ENCODE results near the gene ENHO. TPM values are rescaled to one million over a fixed set of nuclear protein-coding genes. Genes with fewer than 3 reads are reported as not detected.

Gene ENHO
- total and polyA plus RNA-seq, 2 of the 8 experiments (the other 6 are each of a cell fraction or from before 2014, with no cell fraction given), result 12.2 to 49.4 TPM

DNA sequence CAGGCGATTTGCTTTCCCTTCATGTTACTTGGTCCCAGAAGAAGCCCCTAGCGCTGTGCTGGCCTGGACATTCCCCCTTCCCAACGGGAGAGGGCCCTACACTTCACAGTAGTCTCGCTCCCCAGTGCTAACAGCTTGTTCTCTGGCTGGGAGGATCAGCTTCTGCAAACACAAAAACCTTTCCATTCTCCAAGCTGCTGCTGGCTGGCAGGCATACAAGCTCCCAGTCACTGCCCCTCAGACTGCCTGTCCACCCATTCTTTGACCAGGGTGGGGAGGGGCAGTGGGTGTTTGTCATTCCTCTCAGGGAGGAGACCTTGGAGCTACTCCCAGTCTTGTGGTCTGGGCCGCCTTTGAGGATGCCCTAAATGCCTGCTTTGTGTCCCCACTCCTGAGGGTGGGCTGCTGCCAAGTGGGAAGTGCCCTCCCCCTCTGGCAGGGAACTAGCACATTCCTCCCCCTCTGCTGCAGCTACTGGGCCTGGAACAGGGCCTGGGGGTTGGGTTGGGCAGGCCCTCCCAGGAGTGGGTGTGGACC lies 20.8 kb downstream of the ENHO start:
- H4K91ac ChIP-seq (replicated peaks; ENCODE audit: insufficient read length, low read length), result no peak overlapping the region
- DNase-seq (ENCODE audit: low read depth in 1 of 2, low spot score in 2 of 2), result no peak
- 57% methylated on average over 4 of the region's 5 CpGs; no CpG with 5 or more reads in 1 of the 2 experiments for WGBS, 2 experiments (ENCODE audit: extremely low coverage in 1 of 2, insufficient coverage in 1 of 2, insufficient read length in 1 of 2, insufficient replicate concordance in 2 of 2, low coverage in 1 of 2, low lambda C conversion rate in 2 of 2, missing lambda C conversion rate in 1 of 2)
- no peak overlapping the region for H4K8ac ChIP-seq (ENCODE audit: extremely low read depth, insufficient read depth, low read length)
- H3K36me3 ChIP-seq (ENCODE audit: control insufficient read depth in 2 of 4, insufficient read depth in 4 of 4, low read length in 3 of 4), result no peaks in the 10 kb centered on the region
- no peaks in the 10 kb centered on the region for H4K20me1 ChIP-seq (replicated peaks in 1 of 2; ENCODE audit: control insufficient read depth in 1 of 2, insufficient read depth in 2 of 2, low read length in 2 of 2)
- H4K5ac ChIP-seq (ENCODE audit: insufficient read length, low read depth, low read length), result no peak overlapping the region
- H3K4ac ChIP-seq (replicated peaks; ENCODE audit: insufficient read length, low read depth, low read length), result no peak overlapping the region
- H3K79me1 ChIP-seq (ENCODE audit: low read depth, low read length), result no peaks in the 10 kb centered on the region
- H2BK120ac ChIP-seq (replicated peaks; ENCODE audit: low read depth, low read length), result no peak overlapping the region
- CTCF ChIA-PET (ENCODE audit: partially characterized antibody), result interaction anchor here (1.1 to 8.8 kb wide), 30 partner anchors 10 to 145 kb away, joined by 3 to 114 read pairs (median 12); partner anchors contain the start of genes DCTN3, DNAI1, ENHO and FAM219A
- no peak overlapping the region for H3K4me3 ChIP-seq (ENCODE audit: extremely low read depth in 1 of 4, insufficient read depth in 2 of 4, low read depth in 3 of 4, low read length in 4 of 4)
- no peaks in the 10 kb centered on the region for H3K23me2 ChIP-seq (ENCODE audit: low read depth, low read length)
- no peak overlapping the region for H2AK5ac ChIP-seq (ENCODE audit: low read depth, low read length)
- H3K18ac ChIP-seq (ENCODE audit: extremely low read depth, low read length), result no peak overlapping the region
- no peak overlapping the region for H2BK12ac ChIP-seq (ENCODE audit: low read depth, low read length)
- no peak overlapping the region for H2BK20ac ChIP-seq (ENCODE audit: low read length)
- H3K27me3 ChIP-seq (replicated peaks in 1 of 4; ENCODE audit: control insufficient read depth in 3 of 4, extremely low read depth in 1 of 4, insufficient read depth in 3 of 4, low read length in 3 of 4), result no peaks in the 10 kb centered on the region
- H2AFZ ChIP-seq (ENCODE audit: low read length), result no peak overlapping the region
- H3K9ac ChIP-seq (replicated peaks in 1 of 4; ENCODE audit: extremely low read depth in 1 of 4, low read depth in 3 of 4, low read length in 3 of 4), result no peak overlapping the region
- H2BK15ac ChIP-seq (ENCODE audit: low read length), result no peak overlapping the region
- H2BK5ac ChIP-seq (ENCODE audit: low read depth, low read length), result no peak overlapping the region
- no peaks in the 10 kb centered on the region for H3K79me2 ChIP-seq (ENCODE audit: control insufficient read depth in 1 of 2, insufficient read depth in 2 of 2, low read length in 2 of 2)
- no peak overlapping the region for H3K14ac ChIP-seq (ENCODE audit: insufficient read length)
- POLR2A ChIA-PET (ENCODE audit: partially characterized antibody), result interaction anchor here (2.0 kb wide), 1 partner anchor 12 kb away, joined by 6 read pairs; no protein-coding TSS in a partner anchor
- H3K27ac ChIP-seq (ENCODE audit: low read depth, low read length), result no peak overlapping the region
- H3K9me3 ChIP-seq (ENCODE audit: insufficient read depth in 2 of 2, low read depth in 1 of 2, low read length in 1 of 2), result no peaks in the 10 kb centered on the region
- H3K56ac ChIP-seq (replicated peaks; ENCODE audit: insufficient read length, low read depth, low read length), result no peak overlapping the region
- 0 out of 7 replicates have a peak, but pooled peaks cover 0 to 3% (median 0%) of the 10 kb centered on the region in 4 experiments for H3K4me1 ChIP-seq (replicated peaks in 1 of 4; ENCODE audit: control insufficient read depth in 3 of 4, insufficient read depth in 4 of 4, low read length in 3 of 4)
- FAIRE-seq, result no peak
- no peak overlapping the region for H3K4me2 ChIP-seq (ENCODE audit: insufficient read depth in 1 of 2, low read depth in 2 of 2, low read length in 2 of 2)
- H3K23ac ChIP-seq (ENCODE audit: insufficient read length), result no peak overlapping the region
- TF ChIP-seq KDM1A (IDR thresholded peaks at IDR 0.05; ENCODE audit: borderline replicate concordance, low read length) (no peak), TAF7 (optimal IDR thresholded peaks at IDR 0.05; ENCODE audit: borderline replicate concordance, low read depth, low read length) (no peak), BCL11A (IDR thresholded peaks at IDR 0.05; ENCODE audit: low read depth in 2 of 2, low read length in 2 of 2) (no peak), RAD21 (IDR thresholded peaks at IDR 0.05 in 1 of 2, conservative IDR thresholded peaks at IDR 0.05 in 1 of 2; ENCODE audit: low read depth in 2 of 2, low read length in 2 of 2) (peak; percentile 49 to 67), SRF (IDR thresholded peaks at IDR 0.05; ENCODE audit: low read depth, low read length) (no peak), SAP30 (IDR thresholded peaks at IDR 0.05; ENCODE audit: insufficient read depth, insufficient replicate concordance, low read length) (no peak)
- TF ChIP-seq, protein P1, sequence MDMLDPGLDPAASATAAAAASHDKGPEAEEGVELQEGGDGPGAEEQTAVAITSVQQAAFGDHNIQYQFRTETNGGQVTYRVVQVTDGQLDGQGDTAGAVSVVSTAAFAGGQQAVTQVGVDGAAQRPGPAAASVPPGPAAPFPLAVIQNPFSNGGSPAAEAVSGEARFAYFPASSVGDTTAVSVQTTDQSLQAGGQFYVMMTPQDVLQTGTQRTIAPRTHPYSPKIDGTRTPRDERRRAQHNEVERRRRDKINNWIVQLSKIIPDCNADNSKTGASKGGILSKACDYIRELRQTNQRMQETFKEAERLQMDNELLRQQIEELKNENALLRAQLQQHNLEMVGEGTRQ (IDR thresholded peaks at IDR 0.05; ENCODE audit: low read length), result no peak
- TF ChIP-seq, protein P2, sequence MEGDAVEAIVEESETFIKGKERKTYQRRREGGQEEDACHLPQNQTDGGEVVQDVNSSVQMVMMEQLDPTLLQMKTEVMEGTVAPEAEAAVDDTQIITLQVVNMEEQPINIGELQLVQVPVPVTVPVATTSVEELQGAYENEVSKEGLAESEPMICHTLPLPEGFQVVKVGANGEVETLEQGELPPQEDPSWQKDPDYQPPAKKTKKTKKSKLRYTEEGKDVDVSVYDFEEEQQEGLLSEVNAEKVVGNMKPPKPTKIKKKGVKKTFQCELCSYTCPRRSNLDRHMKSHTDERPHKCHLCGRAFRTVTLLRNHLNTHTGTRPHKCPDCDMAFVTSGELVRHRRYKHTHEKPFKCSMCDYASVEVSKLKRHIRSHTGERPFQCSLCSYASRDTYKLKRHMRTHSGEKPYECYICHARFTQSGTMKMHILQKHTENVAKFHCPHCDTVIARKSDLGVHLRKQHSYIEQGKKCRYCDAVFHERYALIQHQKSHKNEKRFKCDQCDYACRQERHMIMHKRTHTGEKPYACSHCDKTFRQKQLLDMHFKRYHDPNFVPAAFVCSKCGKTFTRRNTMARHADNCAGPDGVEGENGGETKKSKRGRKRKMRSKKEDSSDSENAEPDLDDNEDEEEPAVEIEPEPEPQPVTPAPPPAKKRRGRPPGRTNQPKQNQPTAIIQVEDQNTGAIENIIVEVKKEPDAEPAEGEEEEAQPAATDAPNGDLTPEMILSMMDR (IDR thresholded peaks at IDR 0.05; ENCODE audit: control extremely low read depth in 1 of 3, insufficient read depth in 1 of 3, low read depth in 1 of 3, low read length in 3 of 3), result peak; percentile 54 to 67 (median 60)
